HepG2 (cell line): ENCODE results near the gene ESYT1. TPM values are rescaled to one million over a fixed set of nuclear protein-coding genes. Genes with fewer than 3 reads are reported as not detected.
A peak's percentile ranks its signal among the peaks of the same experiment; 100 is the strongest.

Experiments
- ATF5 ChIP-seq: sonication (generic); formaldehyde crosslinking; IDR thresholded peaks from 2 replicates; pipeline ENCODE4 v1.4.0; 2020; ENCODE audit warnings: mild to moderate bottlenecking, low read depth, missing genetic modification reagents
- HNF1B ChIP-seq: sonication (generic); formaldehyde crosslinking; IDR thresholded peaks from 2 replicates; pipeline ENCODE4 v1.5.1; 2020; ENCODE audit warnings: mild to moderate bottlenecking, moderate library complexity, missing genetic modification reagents
- RXRA ChIP-seq: sonication (generic); formaldehyde crosslinking; IDR thresholded peaks from 2 replicates; pipeline ENCODE4 v1.5.1; 2020; ENCODE audit warnings: missing genetic modification reagents
- STAT6 ChIP-seq: sonication (generic); formaldehyde crosslinking; IDR thresholded peaks from 2 replicates; pipeline ENCODE4 v1.4.0; 2020; ENCODE audit warnings: missing genetic modification reagents, mild to moderate bottlenecking, borderline replicate concordance
- YEATS4 ChIP-seq: sonication (generic); formaldehyde crosslinking; IDR thresholded peaks from 2 replicates; pipeline ENCODE4 v1.4.0; 2020; ENCODE audit warnings: missing genetic modification reagents, borderline replicate concordance
- ZIK1 ChIP-seq: sonication (generic); formaldehyde crosslinking; IDR thresholded peaks from 2 replicates; pipeline ENCODE4 v1.5.0; 2020; ENCODE audit warnings: mild to moderate bottlenecking, low read depth, missing genetic modification reagents, borderline replicate concordance
- ZNF18 ChIP-seq: sonication (generic); formaldehyde crosslinking; IDR thresholded peaks from 2 replicates; pipeline ENCODE4 v1.8.0; 2022; ENCODE audit warnings: mild to moderate bottlenecking, missing genetic modification reagents; ENCODE audit not compliant: insufficient replicate concordance
- ZNF33A ChIP-seq: sonication (generic); formaldehyde crosslinking; IDR thresholded peaks from 2 replicates; pipeline ENCODE4 v1.5.1; 2020; ENCODE audit warnings: missing genetic modification reagents, mild to moderate bottlenecking, moderate library complexity, borderline replicate concordance
- ZNF687 ChIP-seq: sonication (generic); formaldehyde crosslinking; IDR thresholded peaks from 2 replicates; pipeline ENCODE4 v1.5.1; 2020; ENCODE audit warnings: mild to moderate bottlenecking, missing genetic modification reagents, moderate library complexity
- ZNF788 ChIP-seq: sonication (generic); formaldehyde crosslinking; IDR thresholded peaks from 2 replicates; pipeline ENCODE4 v1.5.0; 2020; ENCODE audit warnings: mild to moderate bottlenecking, missing genetic modification reagents, borderline replicate concordance
- polyA plus RNA-seq, 8 experiments: library from polyadenylated mRNA; depleted of rRNA in 3 of 8; stranded (reverse) in 7 of 8; unstranded in 1 of 8; fragments of >200 nt; fragmentation: Illumina TruSeq in 4 of 8; extraction: Trizol in 4 of 8; gene quantifications; 2 replicates each; pipeline versions ENCODE4 v1.2.1 to v1.2.3, GENCODE V29; 2011 to 2016; ENCODE audit warnings: low read depth in 4 of 8, missing spikeins in 1 of 8, mixed read lengths in 1 of 8; ENCODE audit not compliant: insufficient read depth in 1 of 8
- total RNA-seq, 5 experiments: library from RNA; depleted of rRNA; stranded (reverse); fragments of >200 nt; fragmentation: Illumina TruSeq; extraction: Trizol; gene quantifications; 2 replicates each; pipeline ENCODE4 v1.2.3, GENCODE V29; 2016; ENCODE audit warnings: low read depth in 1 of 5
- TF ChIP-seq, protein P1 (sequence below): sonication (generic); formaldehyde crosslinking; IDR thresholded peaks from 2 replicates; pipeline ENCODE4 v1.4.0; 2020; ENCODE audit warnings: missing genetic modification reagents, borderline replicate concordance

The ESYT1 gene
- total and polyA plus RNA-seq, 2 of the 13 experiments (the other 11 are each of a cell fraction or from before 2014, with no cell fraction given), result 66.9 to 71.0 TPM

DNA sequence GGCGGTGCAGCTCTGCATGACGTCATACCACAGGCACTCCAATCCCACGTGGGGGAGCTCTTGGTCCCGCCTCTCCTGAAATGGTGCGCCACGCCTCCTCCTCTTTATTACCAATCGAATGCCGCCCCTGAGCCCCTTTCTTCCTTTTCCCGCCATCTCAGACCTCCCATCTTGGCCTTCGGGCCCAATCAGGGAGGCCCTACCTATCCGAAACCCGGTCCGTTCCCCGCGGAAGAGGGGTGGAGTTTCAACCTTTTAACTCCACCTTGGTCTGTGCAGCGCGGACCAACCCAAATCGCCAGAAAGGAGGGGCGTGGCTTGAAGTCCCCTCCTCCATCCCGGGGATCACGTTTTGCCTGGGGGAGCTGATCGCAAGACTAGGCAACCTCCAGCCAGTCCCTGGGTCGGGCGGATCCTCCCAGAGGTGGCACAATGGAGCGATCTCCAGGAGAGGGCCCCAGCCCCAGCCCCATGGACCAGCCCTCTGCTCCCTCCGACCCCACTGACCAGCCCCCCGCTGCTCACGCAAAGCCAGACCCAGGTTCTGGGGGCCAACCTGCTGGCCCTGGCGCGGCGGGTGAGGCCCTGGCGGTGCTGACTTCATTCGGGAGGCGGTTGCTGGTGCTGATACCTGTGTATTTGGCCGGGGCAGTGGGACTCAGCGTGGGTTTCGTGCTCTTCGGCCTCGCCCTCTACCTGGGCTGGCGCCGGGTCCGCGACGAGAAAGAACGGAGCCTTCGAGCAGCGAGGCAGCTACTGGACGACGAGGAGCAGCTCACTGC, at the start of gene ESYT1 (continued):
- TF ChIP-seq, protein P1, sequence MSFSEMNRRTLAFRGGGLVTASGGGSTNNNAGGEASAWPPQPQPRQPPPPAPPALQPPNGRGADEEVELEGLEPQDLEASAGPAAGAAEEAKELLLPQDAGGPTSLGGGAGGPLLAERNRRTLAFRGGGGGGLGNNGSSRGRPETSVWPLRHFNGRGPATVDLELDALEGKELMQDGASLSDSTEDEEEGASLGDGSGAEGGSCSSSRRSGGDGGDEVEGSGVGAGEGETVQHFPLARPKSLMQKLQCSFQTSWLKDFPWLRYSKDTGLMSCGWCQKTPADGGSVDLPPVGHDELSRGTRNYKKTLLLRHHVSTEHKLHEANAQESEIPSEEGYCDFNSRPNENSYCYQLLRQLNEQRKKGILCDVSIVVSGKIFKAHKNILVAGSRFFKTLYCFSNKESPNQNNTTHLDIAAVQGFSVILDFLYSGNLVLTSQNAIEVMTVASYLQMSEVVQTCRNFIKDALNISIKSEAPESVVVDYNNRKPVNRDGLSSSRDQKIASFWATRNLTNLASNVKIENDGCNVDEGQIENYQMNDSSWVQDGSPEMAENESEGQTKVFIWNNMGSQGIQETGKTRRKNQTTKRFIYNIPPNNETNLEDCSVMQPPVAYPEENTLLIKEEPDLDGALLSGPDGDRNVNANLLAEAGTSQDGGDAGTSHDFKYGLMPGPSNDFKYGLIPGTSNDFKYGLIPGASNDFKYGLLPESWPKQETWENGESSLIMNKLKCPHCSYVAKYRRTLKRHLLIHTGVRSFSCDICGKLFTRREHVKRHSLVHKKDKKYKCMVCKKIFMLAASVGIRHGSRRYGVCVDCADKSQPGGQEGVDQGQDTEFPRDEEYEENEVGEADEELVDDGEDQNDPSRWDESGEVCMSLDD (CRISPR knock-in tag), result no peak
- TF ChIP-seq ZNF687 (CRISPR knock-in tag), result peak; percentile 79
- TF ChIP-seq ATF5 (CRISPR knock-in tag), result no peak
- no peak for TF ChIP-seq ZNF788 (CRISPR knock-in tag)
- TF ChIP-seq ZIK1 (CRISPR knock-in tag), result no peak
- peak; percentile 13; the same call in 1 of the 2 replicates for TF ChIP-seq RXRA (CRISPR knock-in tag)
- TF ChIP-seq ZNF18, result peak; percentile 51
- no peak for TF ChIP-seq ZNF33A (CRISPR knock-in tag)
- TF ChIP-seq STAT6, result no peak
- TF ChIP-seq YEATS4, result no peak; the same call in 1 of the 2 replicates
- peak; percentile 82 for TF ChIP-seq HNF1B (CRISPR knock-in tag)
